ENCODE results near the gene STX11. TPM values are rescaled to one million over a fixed set of nuclear protein-coding genes. Genes with fewer than 3 reads are reported as not detected.

STX11 gene
- polyA plus RNA-seq, 1 donor from 2014 or later, result not detected

DNA sequence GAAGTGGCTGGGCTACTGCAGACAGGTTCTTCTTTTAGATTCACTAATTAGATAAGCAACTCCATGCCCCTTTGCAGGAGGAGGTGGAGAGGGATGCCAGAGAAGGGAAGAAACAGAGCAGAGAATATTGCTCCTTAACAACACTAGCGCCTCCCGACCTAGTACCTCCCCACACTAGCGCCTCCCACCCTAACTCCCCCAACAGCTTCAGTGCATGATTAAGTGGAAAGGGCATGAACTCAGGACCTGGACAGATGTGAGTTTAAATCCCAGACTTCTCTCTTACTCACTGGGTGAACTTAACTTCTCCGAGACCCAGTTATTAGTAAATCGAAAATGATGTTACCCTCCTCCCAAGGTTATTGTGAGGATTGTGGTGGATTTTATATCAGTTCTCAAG, 25.7 kb downstream of the STX11 start:
- H3K36me3 ChIP-seq (ENCODE audit: insufficient read depth, low read length), result no peaks in the 10 kb centered on the region

DNA sequence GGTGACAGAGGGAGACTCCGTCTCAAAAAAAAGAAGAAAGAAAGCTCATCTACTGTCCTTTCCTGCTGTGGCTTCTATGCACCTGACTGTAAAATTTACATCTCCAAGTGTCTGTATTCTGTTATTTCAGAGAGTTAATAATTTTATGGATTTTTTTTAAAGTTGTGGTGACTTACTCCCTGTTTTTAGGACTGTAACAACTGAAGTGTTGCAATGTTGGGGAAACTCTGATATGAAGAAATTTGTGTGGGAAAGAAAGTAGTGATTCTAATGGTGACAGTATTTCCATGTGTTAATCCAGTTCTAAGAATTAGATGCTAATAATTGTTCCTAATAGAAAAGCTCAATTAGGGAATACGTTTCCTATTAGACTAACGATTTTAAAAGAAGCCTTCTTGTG, 27.4 kb downstream of the STX11 start:
- TF ChIP-seq, protein P1, sequence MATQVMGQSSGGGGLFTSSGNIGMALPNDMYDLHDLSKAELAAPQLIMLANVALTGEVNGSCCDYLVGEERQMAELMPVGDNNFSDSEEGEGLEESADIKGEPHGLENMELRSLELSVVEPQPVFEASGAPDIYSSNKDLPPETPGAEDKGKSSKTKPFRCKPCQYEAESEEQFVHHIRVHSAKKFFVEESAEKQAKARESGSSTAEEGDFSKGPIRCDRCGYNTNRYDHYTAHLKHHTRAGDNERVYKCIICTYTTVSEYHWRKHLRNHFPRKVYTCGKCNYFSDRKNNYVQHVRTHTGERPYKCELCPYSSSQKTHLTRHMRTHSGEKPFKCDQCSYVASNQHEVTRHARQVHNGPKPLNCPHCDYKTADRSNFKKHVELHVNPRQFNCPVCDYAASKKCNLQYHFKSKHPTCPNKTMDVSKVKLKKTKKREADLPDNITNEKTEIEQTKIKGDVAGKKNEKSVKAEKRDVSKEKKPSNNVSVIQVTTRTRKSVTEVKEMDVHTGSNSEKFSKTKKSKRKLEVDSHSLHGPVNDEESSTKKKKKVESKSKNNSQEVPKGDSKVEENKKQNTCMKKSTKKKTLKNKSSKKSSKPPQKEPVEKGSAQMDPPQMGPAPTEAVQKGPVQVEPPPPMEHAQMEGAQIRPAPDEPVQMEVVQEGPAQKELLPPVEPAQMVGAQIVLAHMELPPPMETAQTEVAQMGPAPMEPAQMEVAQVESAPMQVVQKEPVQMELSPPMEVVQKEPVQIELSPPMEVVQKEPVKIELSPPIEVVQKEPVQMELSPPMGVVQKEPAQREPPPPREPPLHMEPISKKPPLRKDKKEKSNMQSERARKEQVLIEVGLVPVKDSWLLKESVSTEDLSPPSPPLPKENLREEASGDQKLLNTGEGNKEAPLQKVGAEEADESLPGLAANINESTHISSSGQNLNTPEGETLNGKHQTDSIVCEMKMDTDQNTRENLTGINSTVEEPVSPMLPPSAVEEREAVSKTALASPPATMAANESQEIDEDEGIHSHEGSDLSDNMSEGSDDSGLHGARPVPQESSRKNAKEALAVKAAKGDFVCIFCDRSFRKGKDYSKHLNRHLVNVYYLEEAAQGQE (IDR thresholded peaks at IDR 0.05; ENCODE audit: borderline replicate concordance), result no peak
- TF ChIP-seq, protein P2, sequence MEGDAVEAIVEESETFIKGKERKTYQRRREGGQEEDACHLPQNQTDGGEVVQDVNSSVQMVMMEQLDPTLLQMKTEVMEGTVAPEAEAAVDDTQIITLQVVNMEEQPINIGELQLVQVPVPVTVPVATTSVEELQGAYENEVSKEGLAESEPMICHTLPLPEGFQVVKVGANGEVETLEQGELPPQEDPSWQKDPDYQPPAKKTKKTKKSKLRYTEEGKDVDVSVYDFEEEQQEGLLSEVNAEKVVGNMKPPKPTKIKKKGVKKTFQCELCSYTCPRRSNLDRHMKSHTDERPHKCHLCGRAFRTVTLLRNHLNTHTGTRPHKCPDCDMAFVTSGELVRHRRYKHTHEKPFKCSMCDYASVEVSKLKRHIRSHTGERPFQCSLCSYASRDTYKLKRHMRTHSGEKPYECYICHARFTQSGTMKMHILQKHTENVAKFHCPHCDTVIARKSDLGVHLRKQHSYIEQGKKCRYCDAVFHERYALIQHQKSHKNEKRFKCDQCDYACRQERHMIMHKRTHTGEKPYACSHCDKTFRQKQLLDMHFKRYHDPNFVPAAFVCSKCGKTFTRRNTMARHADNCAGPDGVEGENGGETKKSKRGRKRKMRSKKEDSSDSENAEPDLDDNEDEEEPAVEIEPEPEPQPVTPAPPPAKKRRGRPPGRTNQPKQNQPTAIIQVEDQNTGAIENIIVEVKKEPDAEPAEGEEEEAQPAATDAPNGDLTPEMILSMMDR (IDR thresholded peaks at IDR 0.05; ENCODE audit: poor library complexity, severe bottlenecking), result no peak
- TF ChIP-seq TAF1 (IDR thresholded peaks at IDR 0.05; ENCODE audit: low read depth) (no peak), EZH2 (IDR thresholded peaks at IDR 0.05; ENCODE audit: borderline replicate concordance, insufficient read depth, low read length, poor library complexity, severe bottlenecking) (no peak), POLR2AphosphoS5 (IDR thresholded peaks at IDR 0.05) (no peak), MXI1 (conservative IDR thresholded peaks at IDR 0.05; ENCODE audit: poor library complexity, severe bottlenecking) (no peak), RAD21 (conservative IDR thresholded peaks at IDR 0.05) (no peak), EP300 (conservative IDR thresholded peaks at IDR 0.05; ENCODE audit: poor library complexity, severe bottlenecking) (no peak), SMC3 (conservative IDR thresholded peaks at IDR 0.05; ENCODE audit: poor library complexity) (no peak)
- H3K9ac ChIP-seq (ENCODE audit: low read length), result no peak overlapping the region

More for the DNA sequence above, 25.7 kb downstream of the STX11 start:
- H3K79me2 ChIP-seq (replicated peaks; ENCODE audit: insufficient read depth, low read length), result no peaks in the 10 kb centered on the region
- no peak overlapping the region for H3K4me3 ChIP-seq (ENCODE audit: low read length)
- H4K20me1 ChIP-seq (ENCODE audit: insufficient read depth), result no peaks in the 10 kb centered on the region
- TF ChIP-seq, protein P1 (IDR thresholded peaks at IDR 0.05; ENCODE audit: borderline replicate concordance), result no peak
- TF ChIP-seq TAF1 (IDR thresholded peaks at IDR 0.05; ENCODE audit: low read depth) (no peak), RAD21 (conservative IDR thresholded peaks at IDR 0.05) (no peak), MXI1 (conservative IDR thresholded peaks at IDR 0.05; ENCODE audit: poor library complexity, severe bottlenecking) (no peak), POLR2AphosphoS5 (IDR thresholded peaks at IDR 0.05) (no peak), SMC3 (conservative IDR thresholded peaks at IDR 0.05; ENCODE audit: poor library complexity) (no peak), EZH2 (IDR thresholded peaks at IDR 0.05; ENCODE audit: borderline replicate concordance, insufficient read depth, low read length, poor library complexity, severe bottlenecking) (no peak), EP300 (conservative IDR thresholded peaks at IDR 0.05; ENCODE audit: poor library complexity, severe bottlenecking) (no peak)
- TF ChIP-seq, protein P2 (IDR thresholded peaks at IDR 0.05; ENCODE audit: poor library complexity, severe bottlenecking), result no peak
- no peak overlapping the region for H3K9ac ChIP-seq (ENCODE audit: low read length)
- H3K27ac ChIP-seq (ENCODE audit: low read length), result no peak overlapping the region
- H3K4me2 ChIP-seq (ENCODE audit: low read length), result no peak overlapping the region
- H3F3A ChIP-seq (ENCODE audit: insufficient read depth, low read length, poor library complexity, severe bottlenecking), result no peaks in the 10 kb centered on the region
- H2AFZ ChIP-seq (ENCODE audit: low read depth, low read length), result no peak overlapping the region
- no peaks in the 10 kb centered on the region for H3K9me2 ChIP-seq (ENCODE audit: insufficient read depth, low read length)
- no peaks in the 10 kb centered on the region for H3K9me3 ChIP-seq (ENCODE audit: low read length)
- no peaks in the 10 kb centered on the region for H3K27me3 ChIP-seq (ENCODE audit: insufficient read depth, low read depth, low read length)

More for the DNA sequence above, 27.4 kb downstream of the STX11 start:
- Histone ChIP-seq H3K27me3 (ENCODE audit: insufficient read depth, low read depth, low read length) (no peaks in the 10 kb centered on the region), H3K4me2 (ENCODE audit: low read length) (no peak overlapping the region), H3K9me3 (ENCODE audit: low read length) (no peaks in the 10 kb centered on the region), H3K9me2 (ENCODE audit: insufficient read depth, low read length) (no peaks in the 10 kb centered on the region), H3F3A (ENCODE audit: insufficient read depth, low read length, poor library complexity, severe bottlenecking) (no peaks in the 10 kb centered on the region), H4K20me1 (ENCODE audit: insufficient read depth) (no peaks in the 10 kb centered on the region), H3K4me3 (ENCODE audit: low read length) (no peak overlapping the region), H3K79me2 (replicated peaks; ENCODE audit: insufficient read depth, low read length) (no peaks in the 10 kb centered on the region), H2AFZ (ENCODE audit: low read depth, low read length) (no peak overlapping the region), H3K27ac (ENCODE audit: low read length) (no peak overlapping the region), H3K36me3 (ENCODE audit: insufficient read depth, low read length) (no peaks in the 10 kb centered on the region)

Data from neural cell (in vitro differentiated cells).